Measurements from ENCODE around the gene PLAC9. TPM values are rescaled to one million over a fixed set of nuclear protein-coding genes. Genes with fewer than 3 reads are reported as not detected.
"Not testable (repeated sequence)": the region's sequence is repeated elsewhere in the genome, so short reads cannot be mapped to it uniquely, and the experiment has no call there.

PLAC9 gene
- polyA plus RNA-seq, 6 donors from 2014 or later: not detected

- H3K9me3 Mint-ChIP-seq: peaks cover 0 to 2% (median 0%) of the 10 kb centered on the region in 7 donors
- DNase-seq (no peak), ATAC-seq (ENCODE audit: low read depth in 2 of 2) (no peak)
- no peak overlapping the region for H3K4me3 Mint-ChIP-seq
- no peak overlapping the region for H3K27ac Mint-ChIP-seq
- peaks cover 5 to 42% (median 32%) of the 10 kb centered on the region in 3 donors for H3K27me3 Mint-ChIP-seq
- no peaks in the 10 kb centered on the region for H3K36me3 Mint-ChIP-seq
- no peaks in the 10 kb centered on the region for H3K4me1 Mint-ChIP-seq
Observed at GRCh38 chr10:80122746-80123145, 9.8 kb upstream of the PLAC9 start.

- no peak for DNase-seq
- Mint-ChIP-seq H3K9me3 (no peaks in the 10 kb centered on the region), H3K27ac (no peak overlapping the region), H3K27me3 (peaks cover 14 to 41% (median 20%) of the 10 kb centered on the region in 3 donors), H3K4me1 (peaks cover 0 to under 1% (median 0%) of the 10 kb centered on the region in 3 donors), H3K4me3 (no peak overlapping the region), H3K36me3 (no peaks in the 10 kb centered on the region)
- ATAC-seq (ENCODE audit: low read depth in 2 of 2): no peak
Observed at GRCh38 chr10:80126876-80127275, 5.7 kb upstream of the PLAC9 start.

GRCh38 chr10:80131499-80131901 lies 1.0 kb upstream of the PLAC9 start:
- no peak for DNase-seq
- no peaks in the 10 kb centered on the region for H3K9me3 Mint-ChIP-seq
- peaks cover 6 to 11% (median 6%) of the 10 kb centered on the region in 3 donors for H3K4me1 Mint-ChIP-seq
- no peak overlapping the region for H3K27ac Mint-ChIP-seq
- no peak for ATAC-seq (ENCODE audit: low read depth in 2 of 2)
- peaks cover 26 to 43% (median 34%) of the 10 kb centered on the region in 3 donors for H3K27me3 Mint-ChIP-seq
- peaks cover 5 to 8% of the 10 kb centered on the region in 2 donors for H3K36me3 Mint-ChIP-seq
- H3K4me3 Mint-ChIP-seq: no peak overlapping the region

GRCh38 chr10:80133206-80133605 lies 676 bp downstream of the PLAC9 start:
- Mint-ChIP-seq H3K4me3 (no peak overlapping the region), H3K4me1 (peaks cover 6 to 11% (median 6%) of the 10 kb centered on the region in 3 donors), H3K27me3 (peaks cover 23 to 37% (median 25%) of the 10 kb centered on the region in 3 donors), H3K27ac (no peak overlapping the region), H3K36me3 (peaks cover 5 to 8% of the 10 kb centered on the region in 2 donors), H3K9me3 (no peaks in the 10 kb centered on the region)
- no peak for ATAC-seq (ENCODE audit: low read depth in 2 of 2)
- no peak for DNase-seq

- not testable (repeated sequence) for DNase-seq; H3K9me3 Mint-ChIP-seq; H3K4me3 Mint-ChIP-seq; ATAC-seq (ENCODE audit: low read depth in 2 of 2); H3K36me3 Mint-ChIP-seq; H3K27ac Mint-ChIP-seq
- Mint-ChIP-seq H3K4me1 (peaks cover 6 to 11% (median 6%) of the 10 kb centered on the region in 3 donors), H3K27me3 (peaks cover 23 to 39% (median 25%) of the 10 kb centered on the region in 3 donors)
Observed at GRCh38 chr10:80133687-80134086, 1.2 kb downstream of the PLAC9 start.

- H3K9me3 Mint-ChIP-seq: no peaks in the 10 kb centered on the region
- no peak overlapping the region for H3K4me3 Mint-ChIP-seq
- H3K27ac Mint-ChIP-seq: no peak overlapping the region
- H3K27me3 Mint-ChIP-seq: peaks cover 31 to 58% (median 42%) of the 10 kb centered on the region in 3 donors
- H3K36me3 Mint-ChIP-seq: peaks cover 5 to 8% of the 10 kb centered on the region in 2 donors
- no peak for DNase-seq
- ATAC-seq (ENCODE audit: low read depth in 2 of 2): no peak
- peaks cover 6 to 11% (median 6%) of the 10 kb centered on the region in 3 donors for H3K4me1 Mint-ChIP-seq
Observed at GRCh38 chr10:80136134-80136571, 3.6 kb downstream of the PLAC9 start.

- Mint-ChIP-seq H3K27me3 (peaks cover 25 to 59% (median 52%) of the 10 kb centered on the region in 3 donors), H3K4me1 (peaks cover 6 to 7% (median 6%) of the 10 kb centered on the region in 3 donors), H3K36me3 (peaks cover 5 to 8% of the 10 kb centered on the region in 2 donors), H3K4me3 (no peak overlapping the region), H3K9me3 (no peaks in the 10 kb centered on the region), H3K27ac (no peak overlapping the region)
- ATAC-seq (ENCODE audit: low read depth in 2 of 2) (no peak), DNase-seq (no peak)
Observed at GRCh38 chr10:80137031-80137862, 4.7 kb downstream of the PLAC9 start.

GRCh38 chr10:80137920-80138319 lies 5.4 kb downstream of the PLAC9 start:
- no peaks in the 10 kb centered on the region for H3K9me3 Mint-ChIP-seq
- ATAC-seq (ENCODE audit: low read depth in 2 of 2): no peak
- DNase-seq: no peak
- no peak overlapping the region for H3K27ac Mint-ChIP-seq
- peaks cover 23 to 54% (median 48%) of the 10 kb centered on the region in 3 donors for H3K27me3 Mint-ChIP-seq
- H3K4me1 Mint-ChIP-seq: peaks cover 3 to 4% (median 3%) of the 10 kb centered on the region in 3 donors
- H3K36me3 Mint-ChIP-seq: peaks cover 3 to 4% of the 10 kb centered on the region in 2 donors
- H3K4me3 Mint-ChIP-seq: no peak overlapping the region

GRCh38 chr10:80139265-80139664 lies 6.7 kb downstream of the PLAC9 start:
- ATAC-seq (ENCODE audit: low read depth in 2 of 2): no peak
- no peaks in the 10 kb centered on the region for H3K36me3 Mint-ChIP-seq
- peaks cover 5 to 8% (median 6%) of the 10 kb centered on the region in 3 donors for H3K4me1 Mint-ChIP-seq

GRCh38 chr10:80140251-80140650 lies 7.7 kb downstream of the PLAC9 start:
- Mint-ChIP-seq H3K27me3 (peaks cover 11 to 41% (median 30%) of the 10 kb centered on the region in 3 donors), H3K9me3 (no peaks in the 10 kb centered on the region), H3K4me3 (no peak overlapping the region), H3K36me3 (no peaks in the 10 kb centered on the region), H3K27ac (peak overlapping the region in 1 of 6 donors; percentile 67), H3K4me1 (peaks cover 13 to 16% (median 14%) of the 10 kb centered on the region in 3 donors)
- DNase-seq (no peak), ATAC-seq (ENCODE audit: low read depth in 2 of 2) (no peak)

More at GRCh38 chr10:80139265-80139664, 6.7 kb downstream of the PLAC9 start:
- Mint-ChIP-seq H3K9me3 (no peaks in the 10 kb centered on the region), H3K27ac (peak overlapping the region in 1 of 6 donors; percentile 76), H3K4me3 (no peak overlapping the region), H3K27me3 (peaks cover 15 to 46% (median 38%) of the 10 kb centered on the region in 3 donors)
- no peak for DNase-seq

GRCh38 chr10:80141696-80142460 lies 9.3 kb downstream of the PLAC9 start:
- Mint-ChIP-seq H3K4me3 (no peak overlapping the region), H3K9me3 (no peaks in the 10 kb centered on the region), H3K27me3 (peaks cover 11 to 41% (median 30%) of the 10 kb centered on the region in 3 donors), H3K36me3 (no peaks in the 10 kb centered on the region), H3K27ac (no peak overlapping the region), H3K4me1 (peaks cover 14 to 23% (median 17%) of the 10 kb centered on the region in 3 donors)
- ATAC-seq (ENCODE audit: low read depth in 2 of 2) (no peak), DNase-seq (no peak)

GRCh38 chr10:80144067-80144695 lies 11.7 kb downstream of the PLAC9 start:
- H3K36me3 Mint-ChIP-seq: peaks cover 4 to 6% of the 10 kb centered on the region in 2 donors
- peaks cover 11 to 29% (median 28%) of the 10 kb centered on the region in 3 donors for H3K27me3 Mint-ChIP-seq
- H3K4me1 Mint-ChIP-seq: peaks cover 17 to 31% (median 19%) of the 10 kb centered on the region in 3 donors
- H3K27ac Mint-ChIP-seq: peak overlapping the region; percentile 80 to 95 (median 90)
- peak overlapping the region; percentile 72 to 87 (median 83) for H3K4me3 Mint-ChIP-seq
- ATAC-seq (ENCODE audit: low read depth in 2 of 2) (peak; percentile 68 to 70), DNase-seq (peak; percentile 38)
- peaks cover 0 to 2% (median 0%) of the 10 kb centered on the region in 7 donors for H3K9me3 Mint-ChIP-seq

GRCh38 chr10:80144696-80145131 lies 12.2 kb downstream of the PLAC9 start:
- Mint-ChIP-seq H3K4me1 (peaks cover 17 to 31% (median 19%) of the 10 kb centered on the region in 3 donors), H3K4me3 (peak overlapping the region; percentile 72 to 87 (median 82)), H3K36me3 (peaks cover 10% of the 10 kb centered on the region in 2 donors), H3K27ac (peak overlapping the region; percentile 80 to 95 (median 90)), H3K9me3 (peaks cover 0 to 6% (median 0%) of the 10 kb centered on the region in 7 donors), H3K27me3 (peaks cover 11 to 24% (median 23%) of the 10 kb centered on the region in 3 donors)
- DNase-seq (no peak), ATAC-seq (ENCODE audit: low read depth in 2 of 2) (peak; percentile 36 to 42)
